IPS-18c (cell line): Measurements from ENCODE around the gene CTNS.
"Not testable (repeated sequence)": the region's sequence is repeated elsewhere in the genome, so short reads cannot be mapped to it uniquely, and the experiment has no call there.

Experiments
- H3K4me3 ChIP-seq: 2 replicates; pipeline ENCODE4 v1.7.0; 2013; ENCODE audit warnings: low read depth, mild to moderate bottlenecking, low read length, moderate library complexity; ENCODE audit not compliant: insufficient read depth
- H3K9me3 ChIP-seq: one replicate; pipeline ENCODE4 v1.6.1; 2013; ENCODE audit warnings: mild to moderate bottlenecking, low read length, moderate library complexity; ENCODE audit not compliant: control insufficient read depth, insufficient read depth

The CTNS gene

GRCh38 chr17:3692346-3692745 is 55.8 kb downstream of the CTNS start:
- Histone ChIP-seq H3K4me3 (no peak overlapping the region), H3K9me3 (peaks cover 2% of the 10 kb centered on the region)

DNA sequence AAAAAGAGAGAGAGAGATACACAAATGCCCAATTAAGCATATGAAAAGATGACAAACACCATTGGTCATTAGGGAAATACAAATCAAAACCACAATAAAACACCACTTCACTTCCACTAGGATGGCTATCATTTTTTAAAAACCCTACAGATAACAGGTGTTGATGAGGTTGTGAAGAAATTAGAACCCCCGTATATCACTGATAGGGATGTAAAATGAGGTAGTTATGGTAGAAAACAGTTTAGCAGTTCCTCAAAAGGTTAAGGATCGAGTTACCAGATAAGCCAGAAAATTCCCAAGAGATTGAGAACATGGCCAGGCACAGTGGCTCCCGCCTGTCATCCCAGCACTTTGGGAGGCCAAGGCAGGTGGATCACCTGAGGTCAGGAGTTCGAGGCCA is 56.6 kb downstream of the CTNS start:
- H3K4me3 ChIP-seq = no peak overlapping the region

DNA sequence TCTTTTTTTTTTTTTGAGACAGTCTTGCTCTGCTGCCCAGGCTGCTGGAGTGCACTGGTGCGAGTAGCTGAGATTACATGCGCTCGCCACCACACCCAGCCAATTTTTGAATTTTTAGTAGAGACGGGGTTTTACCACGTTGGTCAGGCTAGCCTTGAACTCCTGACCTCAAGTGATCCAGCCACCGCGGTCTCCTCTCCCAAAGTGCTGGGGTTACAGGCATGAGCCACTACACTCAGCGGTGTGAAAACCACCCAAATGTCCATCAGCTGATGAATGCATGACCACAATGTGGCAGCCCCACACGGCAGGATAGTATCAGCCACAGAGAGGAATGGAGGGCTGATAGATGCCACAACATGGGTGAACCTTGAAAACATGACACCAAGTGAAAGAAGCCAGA is 57.3 kb downstream of the CTNS start:
- no peak overlapping the region for H3K4me3 ChIP-seq
- peaks cover 8% of the 10 kb centered on the region for H3K9me3 ChIP-seq

More for the DNA sequence above, 56.6 kb downstream of the CTNS start:
- peaks cover 5% of the 10 kb centered on the region for H3K9me3 ChIP-seq

GRCh38 chr17:3695129-3695722 is 58.7 kb downstream of the CTNS start:
- Histone ChIP-seq H3K9me3 (peaks cover 8% of the 10 kb centered on the region), H3K4me3 (peak overlapping the region; percentile 57)

DNA sequence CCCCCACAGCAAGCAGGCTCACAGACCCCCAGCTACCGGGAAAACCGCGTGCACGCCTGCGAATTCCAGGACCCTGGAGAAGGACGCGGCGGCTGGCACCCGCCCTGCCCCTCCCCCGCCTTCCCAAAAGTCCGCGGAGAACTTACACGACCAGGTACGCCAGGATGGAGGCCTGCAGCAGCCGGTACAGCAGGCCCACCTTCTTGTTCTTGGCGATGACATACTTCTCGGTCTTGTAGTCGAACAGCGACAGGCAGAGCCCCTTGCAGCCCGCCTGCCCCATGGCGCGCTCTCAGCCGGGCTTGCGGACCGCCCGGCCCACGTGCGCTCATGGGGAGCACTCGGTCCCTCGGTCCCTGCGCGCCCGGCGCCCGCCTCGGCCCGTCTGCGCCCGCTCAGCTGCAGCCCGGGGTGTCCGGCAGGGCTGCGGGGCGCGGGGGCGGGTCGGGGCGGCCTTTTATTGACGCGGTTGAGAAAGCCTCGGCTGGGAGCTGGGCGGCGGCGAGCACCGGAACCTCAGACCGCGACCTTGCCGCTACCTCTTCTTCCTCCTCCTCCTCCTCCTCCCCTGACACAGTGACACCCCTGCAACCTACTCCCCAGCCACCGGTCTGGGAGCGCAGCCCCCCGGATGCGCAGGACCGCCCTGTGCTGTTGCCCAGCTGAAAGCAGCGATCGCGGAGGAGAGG is 59.3 kb downstream of the CTNS start, which contains the start of gene P2RX5:
Gene P2RX5 (minus strand): TSS at position 433 of the 689 bp plus-strand sequence. CDS start 150 bp downstream, at position 283.
- peak within 1 kb of the TSS; percentile 57 for H3K4me3 ChIP-seq
- H3K9me3 ChIP-seq = peaks cover 8% of the 10 kb centered on the region

- H3K9me3 ChIP-seq = peaks cover 8% of the 10 kb centered on the region
- H3K4me3 ChIP-seq = no peak overlapping the region
Observed at GRCh38 chr17:3697103-3697476, 60.5 kb downstream of the CTNS start.

DNA sequence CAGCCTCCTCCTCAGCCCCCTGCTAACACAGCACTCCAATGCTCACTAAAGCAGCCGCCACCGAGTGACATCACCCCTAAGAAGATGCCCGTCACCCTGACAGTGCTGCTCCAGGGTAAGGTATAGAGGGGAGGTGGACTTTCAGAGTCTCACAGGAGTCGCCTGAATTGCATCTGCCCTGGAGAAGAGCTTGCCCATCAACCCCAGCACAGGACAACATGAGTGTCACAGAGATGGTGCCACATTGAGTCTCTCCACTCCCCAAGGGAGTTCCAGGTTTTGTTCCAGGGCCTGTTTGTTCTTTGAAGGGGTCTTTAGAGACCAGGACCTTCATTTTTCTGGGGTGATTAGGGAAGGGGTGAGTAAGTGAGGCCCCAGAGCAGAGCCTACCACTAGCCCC is 61.6 kb downstream of the CTNS start:
- Histone ChIP-seq H3K4me3 (no peak overlapping the region), H3K9me3 (peaks cover 8% of the 10 kb centered on the region)

GRCh38 chr17:3699951-3700350 is 63.4 kb downstream of the CTNS start:
- H3K4me3 ChIP-seq = no peak overlapping the region
- peaks cover 8% of the 10 kb centered on the region for H3K9me3 ChIP-seq

DNA sequence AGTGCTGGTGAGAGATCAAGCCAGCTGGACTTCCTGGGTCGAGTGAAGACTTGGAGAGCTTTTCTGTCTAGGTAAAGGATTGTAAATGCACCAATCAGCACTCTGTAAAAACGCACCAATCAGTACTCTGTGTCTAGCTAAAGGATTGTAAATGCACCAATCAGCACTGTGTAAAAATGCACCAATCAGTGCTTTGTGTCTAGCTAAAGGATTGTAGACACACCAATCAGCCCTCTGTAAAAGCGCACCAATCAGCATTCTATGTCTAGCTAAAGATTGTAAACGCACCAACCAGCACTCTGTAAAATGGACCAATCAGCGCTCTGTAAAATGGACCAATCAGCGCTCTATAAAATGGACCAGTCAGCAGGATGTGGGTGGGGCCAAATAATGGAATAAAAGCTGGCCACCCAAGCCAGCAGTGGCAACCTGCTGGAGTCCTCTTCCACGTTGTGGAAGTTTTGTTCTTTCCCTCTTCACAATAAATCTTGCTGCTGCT is 65.5 kb downstream of the CTNS start:
- not testable (repeated sequence) for H3K9me3 ChIP-seq, H3K4me3 ChIP-seq

DNA sequence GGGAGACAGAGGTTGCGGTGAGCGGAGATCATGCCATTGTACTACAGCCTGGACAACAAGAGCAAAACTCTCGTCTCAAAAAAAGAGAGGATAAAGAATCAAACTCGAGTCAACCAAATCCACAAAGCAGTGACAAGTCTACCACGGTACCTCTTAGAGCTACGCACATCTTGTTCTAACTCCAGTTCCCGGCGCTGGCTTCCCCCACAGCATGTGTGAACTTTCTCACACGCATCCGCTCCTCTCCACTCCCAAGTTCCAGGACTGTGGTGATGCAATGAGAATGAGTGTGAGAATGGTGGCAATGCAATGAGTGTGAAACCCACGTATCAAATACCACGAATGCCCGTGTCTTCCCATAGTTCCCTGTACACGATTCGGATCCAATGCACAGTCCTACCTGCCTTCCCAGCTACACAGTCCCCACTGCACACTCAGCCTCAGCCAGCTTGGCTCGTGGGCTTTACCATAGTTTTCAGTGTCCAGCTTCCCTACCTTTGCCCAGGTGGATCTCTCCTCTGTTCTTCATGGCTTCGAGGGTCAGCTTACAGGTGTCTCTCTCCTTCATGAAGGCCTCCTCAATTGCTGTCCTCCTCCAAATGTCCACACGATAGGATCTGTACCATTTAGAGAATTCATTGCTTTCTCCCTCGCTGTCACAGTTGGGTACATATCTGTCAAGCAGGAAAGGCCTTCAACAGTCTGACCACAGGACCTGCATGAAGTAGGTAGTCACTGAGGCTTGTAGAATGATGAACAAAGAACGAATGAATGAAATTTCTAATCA is 68.6 kb downstream of the CTNS start:
- H3K4me3 ChIP-seq = no peak overlapping the region
- H3K9me3 ChIP-seq = no peaks in the 10 kb centered on the region

DNA sequence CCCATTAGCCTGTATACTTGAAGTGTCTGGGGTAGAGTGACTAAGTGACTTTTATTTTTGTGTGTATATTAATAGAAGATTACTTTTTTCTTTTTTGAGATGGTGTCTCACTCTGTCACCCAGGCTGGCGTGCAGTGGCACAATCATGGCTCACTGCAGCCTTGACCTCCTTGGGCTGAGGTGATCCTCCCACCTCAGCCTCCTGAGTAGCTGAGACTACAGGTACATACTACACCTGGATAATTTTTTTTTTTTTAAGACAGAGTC is 69.1 kb downstream of the CTNS start:
- H3K9me3 ChIP-seq, H3K4me3 ChIP-seq: not testable (repeated sequence)

DNA sequence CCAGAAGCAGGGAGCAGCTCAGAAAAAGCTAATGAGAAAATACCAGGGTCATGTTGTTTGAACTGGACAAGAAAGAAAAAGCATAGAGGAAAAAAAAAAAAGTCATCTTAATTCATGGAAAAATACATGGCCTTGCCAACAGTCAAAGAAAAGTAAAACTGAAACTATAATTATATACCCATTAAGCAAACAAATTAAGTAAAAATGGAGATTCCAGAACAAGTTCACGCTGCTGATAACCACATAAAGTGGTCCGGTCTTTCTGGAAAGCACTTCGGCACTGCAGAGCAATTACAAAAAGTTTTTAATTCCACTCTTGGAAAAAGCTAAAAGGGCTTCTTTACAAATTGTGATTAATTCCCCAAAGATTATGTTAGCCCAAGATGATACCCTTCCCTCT is 71.8 kb downstream of the CTNS start:
- H3K4me3 ChIP-seq = no peak overlapping the region
- H3K9me3 ChIP-seq = no peaks in the 10 kb centered on the region

- Histone ChIP-seq H3K9me3 (no peaks in the 10 kb centered on the region), H3K4me3 (no peak overlapping the region)
Observed at GRCh38 chr17:3710951-3711383, 74.4 kb downstream of the CTNS start.
